Measurements from ENCODE around the gene CARD14.

The CARD14 gene

DNA sequence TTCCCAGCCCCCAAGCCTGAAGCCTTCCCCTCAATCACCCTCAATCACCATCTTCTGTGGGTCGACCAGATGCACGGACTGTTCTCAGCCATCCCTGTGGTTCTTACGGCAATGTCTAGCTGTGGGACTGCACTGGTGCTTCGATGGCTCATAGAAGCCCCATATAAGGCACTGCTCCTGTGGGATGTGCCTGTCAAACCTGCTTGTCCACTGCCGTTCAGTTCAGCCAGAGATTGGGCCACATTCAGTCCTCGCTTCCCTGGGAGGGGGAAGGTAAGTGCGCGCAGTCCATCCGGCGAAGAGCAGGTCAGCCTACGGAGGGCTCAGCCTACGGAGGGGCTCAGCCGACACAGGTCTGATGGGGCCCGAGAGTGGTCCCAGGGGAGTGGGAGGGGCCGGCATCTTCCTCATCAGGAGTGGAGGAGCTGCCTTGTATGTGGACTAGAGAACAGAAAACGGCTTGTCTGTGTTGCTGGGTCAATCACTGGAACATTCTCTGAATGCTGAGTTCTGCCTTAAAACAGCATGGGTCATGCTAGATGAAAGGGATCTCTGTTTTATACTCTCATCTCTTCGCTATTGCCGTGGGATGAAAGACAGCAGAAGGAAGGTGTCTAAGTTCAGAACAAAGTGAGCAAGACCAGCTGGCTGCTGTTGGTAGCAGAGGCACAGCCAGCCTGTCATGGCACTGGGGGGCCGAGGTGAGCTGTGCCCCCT lies at the start of gene CARD14:
TSS of gene CARD14 (plus strand) at position 247 of the 717 bp plus-strand sequence. CDS start 11,409 bp downstream, outside the sequence.
- no peak for ATAC-seq

DNA sequence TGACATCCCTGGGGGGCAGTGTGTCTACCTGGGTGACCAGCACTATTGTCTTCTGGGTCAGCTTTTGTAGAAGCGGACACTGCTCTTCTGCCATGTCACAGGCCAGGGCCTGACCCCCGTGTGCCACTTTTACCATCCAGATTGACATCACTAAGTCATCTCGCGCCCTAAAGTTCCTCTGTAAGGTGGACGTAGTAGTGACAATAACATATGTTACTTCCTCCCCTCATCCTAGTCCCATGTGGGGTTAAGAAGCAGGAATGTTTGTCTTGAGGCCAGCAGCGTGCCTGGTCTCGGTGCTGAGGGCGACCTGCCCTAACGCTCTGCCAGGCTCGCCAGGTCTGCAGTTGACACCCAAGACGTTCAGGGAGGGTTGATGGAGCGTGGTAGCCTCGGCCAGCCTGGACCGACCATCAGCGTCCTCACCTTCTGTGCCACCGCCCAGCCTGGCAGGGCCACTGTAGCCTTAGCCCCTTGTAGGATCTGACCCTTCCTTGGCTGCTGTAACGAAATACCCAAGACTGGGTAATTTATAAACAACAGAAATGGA lies 47.7 kb upstream of the CARD14 start:
- ATAC-seq, result no peak

DNA sequence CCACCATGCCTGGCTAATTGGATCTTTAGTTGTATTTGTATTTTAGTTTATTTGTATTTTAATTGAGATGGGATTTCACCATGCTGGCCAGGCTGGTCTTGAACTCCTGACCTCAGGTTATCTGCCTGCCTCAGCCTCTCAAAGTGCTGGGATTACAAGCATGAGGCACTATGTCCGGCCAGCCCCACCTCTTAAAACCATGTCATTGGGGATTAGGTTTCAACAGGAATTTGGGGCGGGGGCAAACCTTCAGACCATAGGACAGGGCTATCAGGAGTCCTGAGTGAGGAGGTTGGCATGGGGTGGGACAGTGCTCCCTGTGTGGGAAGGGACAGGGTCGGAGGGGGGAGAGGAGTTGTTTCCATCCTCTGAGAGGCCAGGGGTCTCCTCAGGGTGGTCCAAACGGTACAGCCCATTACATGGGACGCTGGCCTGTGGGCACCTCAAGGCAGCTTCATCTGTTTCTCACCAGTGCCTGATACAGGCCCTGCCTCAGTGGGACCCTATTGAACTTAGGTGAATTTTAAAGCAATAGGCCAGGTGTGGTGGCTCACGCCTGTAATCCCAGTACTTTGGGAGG lies 46.8 kb upstream of the CARD14 start:
- ATAC-seq, result no peak

DNA sequence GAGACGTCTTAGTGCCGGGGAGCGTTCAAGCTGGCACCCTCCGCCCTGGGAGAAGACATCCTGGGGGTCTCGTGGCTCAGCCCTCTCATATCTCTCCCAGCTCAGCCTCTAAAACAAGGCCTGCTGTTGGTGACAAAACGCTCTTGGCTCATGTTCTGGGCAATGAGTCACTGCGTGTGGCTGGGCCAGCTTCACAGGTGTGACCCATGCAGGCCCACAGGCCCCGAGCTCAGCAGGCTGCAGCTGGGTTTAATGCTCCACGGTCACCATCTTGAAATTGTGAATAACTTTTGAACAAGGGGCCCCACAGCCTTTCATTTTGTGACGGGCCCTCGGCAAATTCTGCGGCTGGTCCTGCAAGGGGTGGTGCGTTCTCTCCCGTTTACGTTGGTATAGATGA lies 46.0 kb upstream of the CARD14 start:
- ATAC-seq, result no peak

DNA sequence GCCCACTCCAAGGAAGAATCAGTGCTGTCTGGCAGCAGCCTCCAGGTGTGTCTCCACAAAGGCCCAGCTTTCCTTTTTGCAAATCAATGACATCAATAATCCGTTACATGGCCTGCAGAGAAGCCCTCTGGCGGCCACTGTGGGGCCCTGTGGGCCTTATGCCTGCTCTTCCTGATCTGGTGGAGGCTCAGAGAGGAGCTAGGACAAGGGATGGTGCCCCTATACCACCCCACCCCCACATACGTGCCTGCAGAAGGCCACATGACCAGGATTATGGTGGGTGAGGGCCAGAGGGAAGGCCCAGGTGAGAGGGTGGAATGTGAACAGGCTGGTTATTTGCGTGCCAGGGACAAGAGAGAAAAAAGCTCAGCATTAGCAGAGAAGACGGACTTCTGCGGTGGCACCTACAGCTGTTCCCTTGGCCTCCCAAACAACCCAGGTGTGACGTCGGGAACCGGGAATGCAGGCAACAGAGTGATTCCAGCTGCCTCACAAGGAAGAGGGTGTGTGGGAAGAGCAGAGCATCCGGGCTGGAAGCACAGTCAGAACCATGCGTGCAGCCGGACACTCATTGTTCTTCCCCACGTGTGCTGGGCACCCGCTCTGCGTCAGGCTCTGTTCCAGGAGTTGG lies 45.4 kb upstream of the CARD14 start:
- ATAC-seq, result no peak

DNA sequence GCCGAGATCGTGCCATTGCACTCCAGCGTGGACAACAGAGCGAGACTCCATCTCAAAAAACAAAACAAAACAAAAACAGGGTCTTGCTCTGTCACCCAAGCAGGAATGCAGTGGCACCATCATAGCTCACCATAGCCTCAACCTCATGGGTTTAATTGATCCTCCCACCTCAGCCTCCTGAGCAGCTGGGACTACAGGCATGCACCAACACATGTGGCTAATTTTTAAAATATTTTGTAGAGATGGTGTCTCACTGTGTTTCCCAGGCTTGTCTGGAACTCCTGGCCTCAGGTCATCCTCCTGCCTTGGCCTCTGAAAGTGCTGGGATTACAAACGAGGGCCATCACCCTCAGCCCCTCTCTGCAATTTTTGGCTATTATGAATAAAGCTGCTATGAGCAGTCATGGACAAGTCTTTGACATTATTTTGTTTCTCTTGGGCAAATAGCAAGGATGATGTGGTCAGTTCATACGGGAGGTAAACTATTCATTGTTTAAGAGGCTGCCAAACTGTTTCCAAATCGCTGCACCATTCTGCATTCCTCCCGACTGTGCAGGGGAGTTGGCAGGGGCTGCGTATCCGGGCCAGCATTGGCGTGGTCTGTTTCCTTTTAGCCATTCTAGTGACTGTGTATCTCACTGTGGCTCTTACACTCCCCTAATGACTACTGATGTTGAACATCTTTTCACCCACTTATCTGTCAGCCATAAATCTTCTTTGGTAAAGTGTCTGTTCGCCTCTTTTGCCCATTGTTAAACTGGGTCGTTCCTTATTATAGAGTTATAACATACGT lies 44.0 kb upstream of the CARD14 start:
- no peak for ATAC-seq

DNA sequence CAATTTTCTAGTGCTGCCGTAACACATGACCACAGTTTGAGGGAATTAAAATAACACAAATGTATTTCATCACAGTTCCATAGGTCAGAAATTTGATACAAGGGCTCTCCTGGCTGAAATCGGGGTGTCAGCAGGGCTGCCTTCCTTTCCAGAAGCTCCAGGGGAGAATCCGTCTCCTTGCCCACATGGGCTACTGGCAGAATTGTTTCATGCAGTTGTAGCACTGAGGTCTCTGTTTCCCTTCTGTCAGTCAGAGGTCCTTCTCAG lies 43.4 kb upstream of the CARD14 start:
- no peak for ATAC-seq

DNA sequence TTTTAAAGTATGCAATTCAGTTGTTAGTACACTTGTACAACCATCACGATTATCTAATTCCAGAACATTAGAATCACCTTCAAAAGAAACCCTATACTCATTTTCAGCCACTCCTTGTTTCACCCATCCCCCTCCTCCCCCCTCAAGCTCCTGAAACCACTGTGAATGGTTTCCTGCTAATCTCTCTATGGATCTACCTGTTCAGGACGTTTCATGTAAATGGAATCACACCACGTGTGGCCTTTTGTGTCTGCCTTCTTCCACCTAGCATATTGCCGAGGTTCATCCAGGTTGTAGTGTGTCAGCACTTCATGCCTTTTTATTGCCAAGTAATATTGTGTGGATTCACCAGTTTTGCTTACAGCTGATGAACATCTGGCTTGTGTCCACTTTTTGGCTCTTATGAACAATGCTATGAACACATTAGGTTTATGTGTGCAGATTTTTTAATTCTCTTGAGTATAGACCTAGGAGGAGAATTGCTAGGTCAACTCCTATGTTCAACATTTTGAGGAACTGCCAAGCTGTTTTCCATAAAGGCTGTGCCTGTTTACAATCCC lies 40.7 kb upstream of the CARD14 start:
- ATAC-seq, result no peak

DNA sequence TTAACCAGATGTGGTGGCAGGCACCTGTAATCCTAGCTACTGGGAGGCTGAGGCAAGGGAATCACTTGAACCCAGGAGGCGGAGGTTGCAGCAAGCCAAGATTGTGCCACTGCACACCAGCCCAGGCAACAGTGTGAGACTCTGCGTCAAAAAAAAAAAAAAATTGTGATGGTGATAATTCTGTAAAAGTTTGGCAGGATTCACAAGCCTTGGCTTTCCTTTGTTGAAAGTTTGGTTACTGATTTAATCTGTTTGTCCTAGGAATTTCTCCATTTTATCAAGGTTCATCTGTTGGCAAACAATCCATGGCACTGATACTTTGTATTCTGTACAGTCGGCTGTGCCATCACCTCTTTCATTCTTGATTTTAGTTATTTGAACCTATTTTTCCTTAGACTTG lies 38.8 kb upstream of the CARD14 start:
- no peak for ATAC-seq

DNA sequence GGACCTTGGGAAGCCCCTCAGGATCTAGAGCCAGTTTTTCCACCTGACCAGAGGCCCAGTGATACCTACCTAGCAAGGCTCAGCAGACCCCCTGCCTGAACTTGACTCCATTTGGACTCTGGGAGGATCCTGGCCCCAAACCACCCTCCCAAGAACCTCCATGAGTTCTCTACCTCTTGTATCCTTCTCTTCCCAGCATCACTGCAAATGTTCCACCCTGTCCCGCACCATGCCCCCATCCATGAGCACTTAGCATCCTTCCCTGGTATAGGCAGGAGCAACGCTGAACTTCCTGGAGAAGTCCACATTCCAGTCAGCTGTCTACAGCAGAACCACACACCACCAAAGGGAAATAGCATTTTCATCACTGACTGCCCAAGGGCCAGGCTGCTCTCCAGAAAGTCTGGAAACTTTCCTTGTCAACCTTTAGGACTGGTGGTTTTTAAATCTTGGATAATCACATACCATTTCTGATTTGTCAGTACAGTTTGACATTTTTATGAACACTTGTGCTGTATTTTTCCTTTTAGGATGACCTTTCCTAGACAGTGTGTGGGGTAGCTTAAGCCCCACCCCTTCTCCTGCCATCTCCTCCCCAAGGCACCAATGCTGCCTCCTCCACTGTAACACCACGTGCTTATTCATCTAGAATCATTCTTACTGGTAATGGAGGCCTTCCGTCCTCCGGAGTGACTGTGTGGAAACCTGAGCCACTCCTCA lies 36.8 kb upstream of the CARD14 start:
- ATAC-seq, result no peak

DNA sequence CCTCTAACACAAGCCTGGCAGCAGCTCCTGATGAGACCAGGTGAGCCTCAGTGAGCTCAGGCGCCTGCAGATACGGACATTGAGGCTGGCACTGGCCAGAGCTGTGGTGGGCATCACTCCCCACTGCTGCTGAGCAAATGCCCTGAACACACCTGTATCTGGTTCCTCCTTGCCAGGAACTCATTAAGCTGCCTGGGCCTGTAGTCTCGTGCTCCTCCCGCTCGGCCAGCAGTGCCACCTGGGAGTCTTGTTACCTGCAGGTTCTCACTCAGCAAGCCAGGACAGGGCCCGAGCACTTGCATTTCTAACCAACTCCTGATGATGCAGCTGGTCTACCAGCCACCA lies 36.2 kb upstream of the CARD14 start:
- no peak for ATAC-seq

DNA sequence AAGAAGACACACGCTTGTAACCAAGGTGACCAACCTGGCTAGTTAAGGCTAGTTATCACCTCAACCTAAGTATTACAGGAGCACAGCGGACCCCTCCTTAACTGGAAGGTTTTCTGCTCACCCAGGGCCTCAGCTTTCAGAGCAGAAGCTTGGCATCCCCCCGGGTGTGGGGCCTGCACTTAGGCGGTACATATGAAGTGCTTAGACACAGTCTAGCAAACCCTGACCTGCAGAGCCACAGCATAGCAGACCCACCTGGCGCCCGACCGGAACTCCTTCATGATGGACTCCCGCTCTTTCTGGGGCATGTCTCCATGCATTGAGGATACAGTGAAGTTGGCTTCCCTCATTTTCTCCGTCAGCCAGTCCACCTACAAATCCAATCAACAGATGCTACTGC lies 32.7 kb upstream of the CARD14 start:
- ATAC-seq, result no peak

DNA sequence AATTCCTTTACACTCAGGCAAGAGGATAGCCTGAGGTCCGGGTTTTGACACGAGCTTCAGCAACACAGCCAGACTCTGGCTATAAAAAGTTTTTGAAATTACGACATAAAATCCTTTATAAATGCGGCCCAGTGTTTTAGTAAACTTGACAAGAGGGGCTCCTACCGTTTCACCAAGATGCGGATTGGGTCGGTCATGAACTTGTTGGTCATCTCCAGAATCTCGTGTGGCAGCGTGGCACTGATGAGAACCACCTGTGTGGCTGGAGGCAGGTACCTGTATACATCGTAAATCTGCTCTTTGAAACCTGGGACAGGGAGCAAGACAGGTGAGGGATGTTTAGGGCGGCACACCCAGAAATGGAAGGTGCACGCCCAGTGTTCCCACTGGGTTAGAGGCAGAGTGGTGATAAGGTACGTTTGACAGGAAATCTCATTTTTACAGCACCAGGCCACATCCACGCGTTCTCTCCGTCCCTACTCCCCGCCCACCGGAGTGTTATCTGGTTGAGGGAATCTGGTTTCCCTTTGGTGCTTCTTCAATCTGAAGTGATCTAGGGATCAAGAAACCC lies 30.9 kb upstream of the CARD14 start:
- ATAC-seq, result no peak

DNA sequence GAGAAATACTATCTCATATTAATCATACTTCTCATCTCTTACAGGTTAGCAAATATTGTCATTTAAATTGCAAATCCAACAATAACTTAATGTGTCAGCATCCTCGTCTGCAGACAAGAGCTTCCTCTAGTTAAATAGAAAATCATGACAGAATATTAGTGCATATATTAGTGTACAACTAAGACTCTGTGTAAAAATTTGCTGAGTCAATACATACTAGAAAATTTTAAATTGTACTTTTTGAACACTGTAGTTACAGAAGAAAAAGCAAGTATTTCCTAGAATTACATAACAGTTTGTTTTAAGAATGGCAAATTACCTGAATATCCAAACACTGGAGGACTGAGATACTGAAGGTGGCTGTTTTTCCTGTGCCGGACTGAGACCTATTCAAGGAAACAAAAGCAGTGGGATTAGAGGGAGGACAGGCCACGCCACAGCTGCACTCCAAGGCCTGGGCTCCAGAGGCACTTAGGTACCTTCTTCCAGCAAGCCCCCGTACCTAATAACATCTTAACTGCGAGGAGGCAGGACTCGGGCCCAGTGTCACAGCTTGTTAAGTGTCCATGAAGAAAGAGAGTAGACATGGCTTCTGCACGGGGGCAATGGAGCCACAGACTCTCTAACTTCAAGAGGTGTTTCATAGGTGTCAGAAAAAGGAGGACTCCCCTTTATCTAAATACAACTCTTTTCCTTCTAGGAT lies 28.2 kb upstream of the CARD14 start:
- ATAC-seq, result no peak

DNA sequence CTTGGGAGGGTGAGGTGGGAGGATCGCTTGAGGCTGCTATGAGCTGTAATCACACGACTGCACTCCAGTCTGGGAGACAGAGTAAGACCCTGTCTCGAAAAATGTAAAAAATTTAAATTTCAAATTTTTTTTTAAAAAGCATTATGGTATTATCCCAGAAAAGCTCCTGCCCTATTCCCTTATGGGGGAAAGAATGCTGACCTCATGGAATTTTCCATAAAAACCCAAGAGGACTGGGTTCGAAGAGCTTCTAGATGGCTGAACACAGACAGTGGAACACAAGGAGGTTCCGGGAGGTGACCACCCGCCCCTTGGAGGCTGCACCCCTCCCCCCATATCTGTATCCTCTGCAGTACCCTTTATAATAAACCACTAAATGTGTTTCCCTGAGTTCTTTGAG lies 26.9 kb upstream of the CARD14 start:
- no peak for ATAC-seq

DNA sequence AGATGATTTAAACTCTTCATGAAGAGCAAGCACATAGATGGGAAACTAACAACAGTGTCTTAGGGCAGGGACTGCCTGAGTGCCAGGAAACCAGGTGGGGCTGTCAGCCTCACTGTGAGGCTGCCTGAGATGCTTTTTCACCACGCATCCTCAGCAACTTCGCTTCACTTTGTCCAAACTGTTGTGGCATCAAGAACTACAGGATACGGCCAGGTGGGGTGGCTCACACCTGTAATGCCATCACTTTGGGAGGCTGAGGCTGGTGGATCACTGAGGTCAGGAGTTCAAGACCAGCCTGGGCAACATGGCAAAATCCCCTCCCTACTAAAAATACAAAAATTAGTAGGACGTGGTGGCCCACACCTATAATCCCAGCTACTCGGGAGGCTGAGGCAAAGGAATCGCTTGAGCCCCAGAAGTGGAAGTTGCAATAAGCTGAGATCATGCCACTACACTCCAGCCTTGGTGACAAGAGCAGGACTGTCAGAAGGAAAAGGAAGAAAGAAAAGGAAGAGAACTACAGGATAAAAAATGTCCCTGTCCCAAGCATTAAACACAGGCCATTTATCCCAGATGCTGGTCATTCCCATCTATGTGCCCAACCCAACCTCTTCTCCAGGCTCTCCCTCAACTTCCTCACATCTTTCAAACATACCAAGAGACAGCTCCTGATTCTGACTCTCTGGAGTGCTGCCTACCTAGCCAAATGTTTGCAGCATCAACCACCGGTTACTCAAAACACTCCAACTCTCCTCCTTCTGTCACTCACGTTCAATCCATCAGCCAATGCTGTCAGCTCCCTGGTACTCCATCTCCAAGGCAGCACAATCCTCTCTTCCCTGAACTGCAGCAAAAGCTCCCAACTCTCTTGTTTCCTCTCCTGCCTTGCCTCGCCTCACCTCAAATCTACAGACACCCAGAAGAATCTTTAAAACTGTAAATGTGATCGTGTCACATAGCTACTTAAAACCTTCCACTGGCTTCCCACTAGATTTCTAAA lies 24.5 kb upstream of the CARD14 start:
- ATAC-seq, result no peak

DNA sequence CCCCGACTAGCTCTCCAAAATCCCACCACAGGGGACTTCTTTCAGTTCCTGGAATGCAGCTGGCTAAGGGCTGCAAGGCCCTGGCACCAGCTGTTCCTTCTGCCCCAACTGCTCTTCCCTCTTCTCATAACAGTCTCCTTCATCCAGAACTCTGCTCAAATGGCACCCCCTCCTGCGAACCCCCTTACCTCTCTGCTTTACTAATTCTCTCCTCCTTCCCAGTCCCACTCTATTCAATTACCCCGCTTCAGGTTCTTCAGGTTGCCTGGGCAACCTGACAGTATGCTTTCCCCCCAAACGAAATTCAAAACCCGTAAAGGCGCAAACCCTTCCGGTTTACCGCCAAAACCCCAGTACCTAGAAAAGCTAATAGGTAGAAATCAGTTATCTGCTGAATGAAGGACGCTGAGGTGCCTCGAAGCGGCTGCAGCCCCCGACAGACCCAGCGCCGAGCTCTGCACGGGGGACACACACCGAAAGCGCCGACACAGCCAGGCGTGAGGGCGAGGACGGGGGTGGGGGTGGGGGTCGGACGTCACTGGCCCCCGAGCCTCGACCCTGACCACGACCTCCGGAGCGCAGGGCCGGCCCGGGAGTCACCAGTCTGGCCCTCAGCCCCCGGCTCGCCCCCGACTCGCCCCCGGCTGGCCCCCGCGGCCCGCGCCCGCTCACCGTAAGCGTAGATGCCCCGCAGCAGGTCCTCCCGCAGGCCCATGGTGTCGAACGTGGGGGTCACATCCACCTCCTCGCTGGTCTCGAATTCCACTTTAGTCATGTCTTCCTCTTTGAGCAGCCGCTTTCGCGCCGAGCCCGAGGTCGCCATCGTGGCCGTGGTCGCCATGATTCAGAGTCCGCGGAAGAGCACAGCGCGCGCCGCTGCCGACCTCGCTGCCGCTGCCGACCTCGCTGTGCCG lies 23.5 kb upstream of the CARD14 start:
- no peak for ATAC-seq

DNA sequence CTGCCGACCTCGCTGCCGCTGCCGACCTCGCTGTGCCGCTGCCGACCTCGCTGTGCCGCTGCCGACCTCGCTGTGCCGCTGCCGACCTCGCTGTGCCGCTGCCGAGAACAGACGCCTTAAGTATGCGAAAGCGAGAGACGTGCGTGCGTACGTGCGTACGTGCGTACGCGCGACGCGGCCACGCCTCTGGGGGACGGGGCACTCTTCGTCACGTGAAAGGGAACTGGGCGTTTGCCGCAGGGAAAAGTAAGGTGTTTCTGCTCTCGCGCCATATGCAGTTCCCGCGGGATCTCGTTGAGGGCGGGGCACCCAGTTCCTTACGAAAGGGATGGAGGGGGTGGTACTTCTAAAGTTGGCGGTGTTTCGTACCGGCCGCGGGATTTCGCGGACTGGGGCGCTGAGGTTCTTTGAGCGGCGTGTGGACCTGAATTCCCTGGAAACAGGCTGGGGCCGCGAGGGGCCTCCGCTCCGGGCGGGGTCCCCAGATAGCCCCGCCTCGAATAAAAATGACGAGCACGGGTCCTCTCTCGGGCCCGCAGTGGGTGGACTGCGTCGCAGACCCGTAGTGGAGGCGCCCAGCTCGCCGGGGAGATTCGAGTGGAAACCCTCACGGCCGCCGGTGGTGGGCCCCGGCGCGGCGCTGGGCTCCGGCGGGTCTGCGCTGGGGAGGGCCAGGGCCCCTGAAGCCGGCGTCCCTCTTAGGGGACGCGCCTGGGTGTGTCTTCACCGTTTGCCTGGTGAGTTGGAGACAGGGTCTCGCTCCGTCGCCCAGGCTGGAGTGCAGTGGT lies 22.6 kb upstream of the CARD14 start, which contains the start of gene EIF4A3:
TSS of gene EIF4A3 (minus strand) at position 94 of the 788 bp plus-strand sequence. CDS start 167 bp downstream, outside the sequence.
- peak; percentile 93 to 97 for ATAC-seq

Measured in activated CD4-positive, CD25-positive, alpha-beta regulatory T cell treated with anti-CD3 and anti-CD28 coated beads, Interleukin-2, amount 50 U/mL, for 24 hours (primary cell).